ENCODE measurements around the gene COL11A2. TPM values are rescaled to one million over a fixed set of nuclear protein-coding genes. Genes with fewer than 3 reads are reported as not detected.

COL11A2 gene
- total RNA-seq, 1 experiment from 2014 or later = 3.7 TPM

DNA sequence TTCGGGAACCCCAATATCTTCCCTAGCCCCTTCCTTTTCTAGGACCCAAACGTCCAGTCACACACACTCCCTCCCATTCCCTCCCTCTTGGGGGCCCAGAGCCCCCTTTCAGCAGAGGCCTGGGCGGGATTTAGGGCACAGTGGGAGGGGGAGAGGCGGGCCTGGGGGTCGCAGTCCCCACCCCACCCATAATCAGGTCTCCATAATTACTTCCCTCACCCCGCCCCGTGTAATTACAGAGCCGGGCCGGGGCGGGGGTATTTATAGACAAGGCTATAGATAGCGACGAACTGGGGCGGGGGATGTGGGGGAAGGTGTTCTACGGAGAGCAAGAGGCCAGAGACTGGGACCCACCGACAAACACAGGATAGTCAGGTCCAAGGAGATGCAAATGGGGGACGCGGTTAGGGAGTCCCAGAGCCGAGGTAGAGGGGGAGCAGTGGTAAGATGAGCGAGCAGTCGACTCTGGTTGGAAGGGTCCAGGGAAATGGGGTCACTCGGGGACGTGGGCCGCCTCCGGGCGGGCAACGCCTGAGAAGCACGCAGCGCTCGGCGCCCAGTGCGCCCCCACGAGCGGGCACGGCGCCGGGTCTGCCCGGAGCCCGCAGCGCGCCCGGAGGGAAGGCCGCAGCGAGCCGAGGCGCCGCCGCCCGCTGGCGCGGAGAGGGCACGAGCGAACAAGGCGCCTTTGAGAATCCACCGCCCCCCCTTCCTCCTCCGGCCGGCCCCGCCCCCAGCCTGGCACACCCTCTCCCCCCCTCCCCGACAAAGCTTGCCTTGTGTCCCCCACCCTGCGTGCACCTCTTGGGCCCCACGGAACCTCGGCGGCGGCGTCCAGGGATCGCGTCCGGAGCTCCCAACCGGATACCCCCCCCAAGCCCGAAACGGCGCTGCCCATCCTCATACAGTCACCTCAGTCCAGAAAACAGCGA is 670 bp upstream of the COL11A2 start:
- ATAC-seq (peak; percentile 39), DNase-seq (ENCODE audit: low spot score) (peak; percentile 41)
- H3K4me1 Mint-ChIP-seq = peaks cover 15% of the 10 kb centered on the region
- TF ChIP-seq OVOL2 (CRISPR knock-in tag; IDR thresholded peaks at IDR 0.05; ENCODE audit: borderline replicate concordance) = no peak
- TF ChIP-seq ESRRA (CRISPR knock-in tag; IDR thresholded peaks at IDR 0.05; ENCODE audit: borderline replicate concordance) = no peak; the same call in 1 of the 2 replicates
- no peak for TF ChIP-seq NFATC4 (CRISPR knock-in tag; IDR thresholded peaks at IDR 0.05)
- TF ChIP-seq, protein P1, sequence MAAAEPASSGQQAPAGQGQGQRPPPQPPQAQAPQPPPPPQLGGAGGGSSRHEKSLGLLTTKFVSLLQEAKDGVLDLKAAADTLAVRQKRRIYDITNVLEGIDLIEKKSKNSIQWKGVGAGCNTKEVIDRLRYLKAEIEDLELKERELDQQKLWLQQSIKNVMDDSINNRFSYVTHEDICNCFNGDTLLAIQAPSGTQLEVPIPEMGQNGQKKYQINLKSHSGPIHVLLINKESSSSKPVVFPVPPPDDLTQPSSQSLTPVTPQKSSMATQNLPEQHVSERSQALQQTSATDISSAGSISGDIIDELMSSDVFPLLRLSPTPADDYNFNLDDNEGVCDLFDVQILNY (CRISPR knock-in tag; IDR thresholded peaks at IDR 0.05) = no peak
- TF ChIP-seq TCF7 (CRISPR knock-in tag; IDR thresholded peaks at IDR 0.05; ENCODE audit: low read depth) = no peak
- TF ChIP-seq, protein P2, sequence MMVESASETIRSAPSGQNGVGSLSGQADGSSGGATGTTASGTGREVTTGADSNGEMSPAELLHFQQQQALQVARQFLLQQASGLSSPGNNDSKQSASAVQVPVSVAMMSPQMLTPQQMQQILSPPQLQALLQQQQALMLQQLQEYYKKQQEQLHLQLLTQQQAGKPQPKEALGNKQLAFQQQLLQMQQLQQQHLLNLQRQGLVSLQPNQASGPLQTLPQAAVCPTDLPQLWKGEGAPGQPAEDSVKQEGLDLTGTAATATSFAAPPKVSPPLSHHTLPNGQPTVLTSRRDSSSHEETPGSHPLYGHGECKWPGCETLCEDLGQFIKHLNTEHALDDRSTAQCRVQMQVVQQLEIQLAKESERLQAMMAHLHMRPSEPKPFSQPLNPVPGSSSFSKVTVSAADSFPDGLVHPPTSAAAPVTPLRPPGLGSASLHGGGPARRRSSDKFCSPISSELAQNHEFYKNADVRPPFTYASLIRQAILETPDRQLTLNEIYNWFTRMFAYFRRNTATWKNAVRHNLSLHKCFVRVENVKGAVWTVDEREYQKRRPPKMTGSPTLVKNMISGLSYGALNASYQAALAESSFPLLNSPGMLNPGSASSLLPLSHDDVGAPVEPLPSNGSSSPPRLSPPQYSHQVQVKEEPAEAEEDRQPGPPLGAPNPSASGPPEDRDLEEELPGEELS (CRISPR knock-in tag; IDR thresholded peaks at IDR 0.05) = no peak
- TF ChIP-seq, protein P3, sequence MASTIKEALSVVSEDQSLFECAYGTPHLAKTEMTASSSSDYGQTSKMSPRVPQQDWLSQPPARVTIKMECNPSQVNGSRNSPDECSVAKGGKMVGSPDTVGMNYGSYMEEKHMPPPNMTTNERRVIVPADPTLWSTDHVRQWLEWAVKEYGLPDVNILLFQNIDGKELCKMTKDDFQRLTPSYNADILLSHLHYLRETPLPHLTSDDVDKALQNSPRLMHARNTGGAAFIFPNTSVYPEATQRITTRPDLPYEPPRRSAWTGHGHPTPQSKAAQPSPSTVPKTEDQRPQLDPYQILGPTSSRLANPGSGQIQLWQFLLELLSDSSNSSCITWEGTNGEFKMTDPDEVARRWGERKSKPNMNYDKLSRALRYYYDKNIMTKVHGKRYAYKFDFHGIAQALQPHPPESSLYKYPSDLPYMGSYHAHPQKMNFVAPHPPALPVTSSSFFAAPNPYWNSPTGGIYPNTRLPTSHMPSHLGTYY (CRISPR knock-in tag; IDR thresholded peaks at IDR 0.05) = no peak
- TF ChIP-seq PRRX2 (CRISPR knock-in tag; IDR thresholded peaks at IDR 0.05) = no peak
- TF ChIP-seq FOXK1 (CRISPR knock-in tag; IDR thresholded peaks at IDR 0.05) = no peak
- no peak for TF ChIP-seq GABPB1 (CRISPR knock-in tag; IDR thresholded peaks at IDR 0.05)
- TF ChIP-seq MYBL2 (CRISPR knock-in tag; IDR thresholded peaks at IDR 0.05) = no peak
- no peak for TF ChIP-seq HMGA2 (CRISPR knock-in tag; IDR thresholded peaks at IDR 0.05)
- TF ChIP-seq MXD4 (CRISPR knock-in tag; IDR thresholded peaks at IDR 0.05; ENCODE audit: borderline replicate concordance) = no peak
- TF ChIP-seq, protein P4, sequence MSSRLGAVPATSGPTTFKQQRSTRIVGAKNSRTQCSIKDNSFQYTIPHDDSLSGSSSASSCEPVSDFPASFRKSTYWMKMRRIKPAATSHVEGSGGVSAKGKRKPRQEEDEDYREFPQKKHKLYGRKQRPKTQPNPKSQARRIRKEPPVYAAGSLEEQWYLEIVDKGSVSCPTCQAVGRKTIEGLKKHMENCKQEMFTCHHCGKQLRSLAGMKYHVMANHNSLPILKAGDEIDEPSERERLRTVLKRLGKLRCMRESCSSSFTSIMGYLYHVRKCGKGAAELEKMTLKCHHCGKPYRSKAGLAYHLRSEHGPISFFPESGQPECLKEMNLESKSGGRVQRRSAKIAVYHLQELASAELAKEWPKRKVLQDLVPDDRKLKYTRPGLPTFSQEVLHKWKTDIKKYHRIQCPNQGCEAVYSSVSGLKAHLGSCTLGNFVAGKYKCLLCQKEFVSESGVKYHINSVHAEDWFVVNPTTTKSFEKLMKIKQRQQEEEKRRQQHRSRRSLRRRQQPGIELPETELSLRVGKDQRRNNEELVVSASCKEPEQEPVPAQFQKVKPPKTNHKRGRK (CRISPR knock-in tag; IDR thresholded peaks at IDR 0.05; ENCODE audit: borderline replicate concordance) = no peak
- TF ChIP-seq ZNF121 (CRISPR knock-in tag; IDR thresholded peaks at IDR 0.05) = no peak
- TF ChIP-seq, protein P5, sequence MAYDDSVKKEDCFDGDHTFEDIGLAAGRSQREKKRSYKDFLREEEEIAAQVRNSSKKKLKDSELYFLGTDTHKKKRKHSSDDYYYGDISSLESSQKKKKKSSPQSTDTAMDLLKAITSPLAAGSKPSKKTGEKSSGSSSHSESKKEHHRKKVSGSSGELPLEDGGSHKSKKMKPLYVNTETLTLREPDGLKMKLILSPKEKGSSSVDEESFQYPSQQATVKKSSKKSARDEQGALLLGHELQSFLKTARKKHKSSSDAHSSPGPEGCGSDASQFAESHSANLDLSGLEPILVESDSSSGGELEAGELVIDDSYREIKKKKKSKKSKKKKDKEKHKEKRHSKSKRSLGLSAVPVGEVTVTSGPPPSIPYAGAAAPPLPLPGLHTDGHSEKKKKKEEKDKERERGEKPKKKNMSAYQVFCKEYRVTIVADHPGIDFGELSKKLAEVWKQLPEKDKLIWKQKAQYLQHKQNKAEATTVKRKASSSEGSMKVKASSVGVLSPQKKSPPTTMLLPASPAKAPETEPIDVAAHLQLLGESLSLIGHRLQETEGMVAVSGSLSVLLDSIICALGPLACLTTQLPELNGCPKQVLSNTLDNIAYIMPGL (CRISPR knock-in tag; IDR thresholded peaks at IDR 0.05) = no peak
- TF ChIP-seq ZNF138 (CRISPR knock-in tag; conservative IDR thresholded peaks at IDR 0.05) = no peak
- TF ChIP-seq, protein P6, sequence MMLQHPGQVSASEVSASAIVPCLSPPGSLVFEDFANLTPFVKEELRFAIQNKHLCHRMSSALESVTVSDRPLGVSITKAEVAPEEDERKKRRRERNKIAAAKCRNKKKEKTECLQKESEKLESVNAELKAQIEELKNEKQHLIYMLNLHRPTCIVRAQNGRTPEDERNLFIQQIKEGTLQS (CRISPR knock-in tag; conservative IDR thresholded peaks at IDR 0.05) = no peak
- no peak for TF ChIP-seq SOX15 (CRISPR knock-in tag; IDR thresholded peaks at IDR 0.05)
- TF ChIP-seq RORB (CRISPR knock-in tag; IDR thresholded peaks at IDR 0.05) = no peak
- CTCF ChIA-PET = interaction anchor here (0.7 to 1.9 kb wide), 13 partner anchors 12 to 260 kb away, joined by 3 to 10 read pairs (median 4); partner anchors contain the start of genes HLA-DOA, HSD17B8 and RING1
- H3K4me3 Mint-ChIP-seq = peak overlapping the region; percentile 84
- no peaks in the 10 kb centered on the region for H3K9me3 Mint-ChIP-seq
- no peak overlapping the region for H3K27ac Mint-ChIP-seq
- peaks cover 17% of the 10 kb centered on the region for H3K36me3 Mint-ChIP-seq
- peaks cover 26% of the 10 kb centered on the region for H3K27me3 Mint-ChIP-seq (ENCODE audit: low read depth)
- POLR2A ChIA-PET = interaction anchor here (0.9 kb wide), 1 partner anchor 76 kb away, joined by 3 read pairs; no protein-coding TSS in a partner anchor
